GM12874 (cell line): Measurements from ENCODE around the gene RNF157.

ENCODE experiments used
- TF ChIP-seq, protein P1 (sequence below): IDR thresholded peaks from 2 replicates; pipeline ENCODE4 v1.5.1; 2011; ENCODE audit warnings: low read depth, mild to moderate bottlenecking, control low read depth, low read length, moderate library complexity; ENCODE audit not compliant: insufficient read depth

The RNF157 gene

DNA sequence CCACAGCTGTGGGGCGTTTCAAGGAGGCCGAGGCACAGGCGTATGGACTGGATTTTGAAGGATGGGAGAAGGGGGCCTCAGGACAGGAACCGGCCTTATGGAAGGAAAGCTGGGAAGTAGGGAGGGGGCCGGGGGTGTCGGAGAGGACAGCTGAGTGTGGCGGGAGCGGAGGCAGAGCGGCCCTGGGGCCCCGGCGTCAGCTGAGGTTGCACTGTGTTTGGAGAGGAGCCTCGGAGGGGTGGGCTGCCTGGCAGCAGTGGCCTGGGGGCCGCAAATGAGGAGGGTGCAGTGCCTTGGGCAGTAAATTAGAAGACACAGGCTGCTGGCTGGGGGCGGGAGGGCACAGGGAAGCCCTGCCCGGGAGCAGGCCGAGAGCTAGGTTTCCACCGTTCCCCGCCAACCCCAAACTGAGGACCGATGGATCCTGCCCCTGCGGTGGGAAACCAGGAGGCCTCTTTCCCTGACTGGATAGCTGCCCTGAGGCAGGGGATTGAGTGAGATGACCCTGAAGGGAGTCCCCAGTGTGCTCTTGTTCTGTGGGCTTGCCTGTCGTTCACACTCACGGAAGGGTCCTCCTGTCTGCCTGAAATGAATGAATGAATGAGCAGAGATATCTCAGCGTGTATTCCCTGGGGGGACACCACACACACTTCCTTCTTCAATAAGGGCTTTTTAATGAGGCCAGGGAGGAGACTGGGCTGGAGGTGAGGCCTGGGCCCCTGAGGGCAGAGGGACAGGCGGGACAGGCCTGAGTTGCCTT, 117.7 kb downstream of the RNF157 start:
- TF ChIP-seq, protein P1, sequence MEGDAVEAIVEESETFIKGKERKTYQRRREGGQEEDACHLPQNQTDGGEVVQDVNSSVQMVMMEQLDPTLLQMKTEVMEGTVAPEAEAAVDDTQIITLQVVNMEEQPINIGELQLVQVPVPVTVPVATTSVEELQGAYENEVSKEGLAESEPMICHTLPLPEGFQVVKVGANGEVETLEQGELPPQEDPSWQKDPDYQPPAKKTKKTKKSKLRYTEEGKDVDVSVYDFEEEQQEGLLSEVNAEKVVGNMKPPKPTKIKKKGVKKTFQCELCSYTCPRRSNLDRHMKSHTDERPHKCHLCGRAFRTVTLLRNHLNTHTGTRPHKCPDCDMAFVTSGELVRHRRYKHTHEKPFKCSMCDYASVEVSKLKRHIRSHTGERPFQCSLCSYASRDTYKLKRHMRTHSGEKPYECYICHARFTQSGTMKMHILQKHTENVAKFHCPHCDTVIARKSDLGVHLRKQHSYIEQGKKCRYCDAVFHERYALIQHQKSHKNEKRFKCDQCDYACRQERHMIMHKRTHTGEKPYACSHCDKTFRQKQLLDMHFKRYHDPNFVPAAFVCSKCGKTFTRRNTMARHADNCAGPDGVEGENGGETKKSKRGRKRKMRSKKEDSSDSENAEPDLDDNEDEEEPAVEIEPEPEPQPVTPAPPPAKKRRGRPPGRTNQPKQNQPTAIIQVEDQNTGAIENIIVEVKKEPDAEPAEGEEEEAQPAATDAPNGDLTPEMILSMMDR, result no peak

DNA sequence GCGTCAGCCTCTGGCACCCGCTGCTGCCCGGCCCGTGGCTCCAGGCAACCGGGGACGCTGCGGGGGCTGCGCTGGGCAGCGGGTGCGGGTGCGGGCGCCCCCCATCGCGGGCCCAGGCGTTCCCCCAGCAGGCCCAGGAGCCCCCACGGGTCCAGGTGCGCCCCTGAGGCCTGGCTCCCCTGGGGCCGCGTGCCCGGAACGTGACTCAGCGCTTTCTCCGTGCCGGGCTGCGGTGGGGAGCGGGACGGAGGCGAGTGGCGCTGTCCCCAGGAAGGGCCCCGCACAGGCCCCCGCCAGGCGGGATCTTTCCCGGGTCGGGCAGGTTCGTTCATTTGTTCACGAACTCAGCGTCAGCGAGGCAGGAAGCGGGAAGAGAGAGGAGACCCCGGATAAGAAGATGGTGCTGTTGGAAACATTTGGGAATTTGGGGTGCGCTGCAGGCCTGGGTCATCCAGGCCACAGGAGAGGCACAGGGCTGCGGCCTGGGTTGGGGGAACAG, 118.3 kb downstream of the RNF157 start:
- TF ChIP-seq, protein P1, result no peak

DNA sequence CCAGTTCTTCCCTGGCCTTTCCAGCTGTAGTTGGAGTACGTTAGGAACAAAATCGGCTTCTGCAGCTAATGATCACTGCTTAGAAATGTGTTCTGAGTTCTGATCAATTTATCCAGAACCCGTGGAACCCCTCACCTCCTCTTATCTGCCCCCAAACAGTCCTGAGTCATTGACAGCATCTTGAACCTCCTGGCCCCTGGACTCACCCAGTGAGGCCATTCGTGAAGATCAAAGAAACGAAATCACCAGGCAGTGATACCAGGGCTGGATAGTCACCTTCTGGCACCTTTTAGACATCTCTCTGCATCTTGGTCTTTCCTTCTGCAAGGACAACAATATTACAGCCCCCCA, 119.7 kb downstream of the RNF157 start:
- TF ChIP-seq, protein P1, result no peak

DNA sequence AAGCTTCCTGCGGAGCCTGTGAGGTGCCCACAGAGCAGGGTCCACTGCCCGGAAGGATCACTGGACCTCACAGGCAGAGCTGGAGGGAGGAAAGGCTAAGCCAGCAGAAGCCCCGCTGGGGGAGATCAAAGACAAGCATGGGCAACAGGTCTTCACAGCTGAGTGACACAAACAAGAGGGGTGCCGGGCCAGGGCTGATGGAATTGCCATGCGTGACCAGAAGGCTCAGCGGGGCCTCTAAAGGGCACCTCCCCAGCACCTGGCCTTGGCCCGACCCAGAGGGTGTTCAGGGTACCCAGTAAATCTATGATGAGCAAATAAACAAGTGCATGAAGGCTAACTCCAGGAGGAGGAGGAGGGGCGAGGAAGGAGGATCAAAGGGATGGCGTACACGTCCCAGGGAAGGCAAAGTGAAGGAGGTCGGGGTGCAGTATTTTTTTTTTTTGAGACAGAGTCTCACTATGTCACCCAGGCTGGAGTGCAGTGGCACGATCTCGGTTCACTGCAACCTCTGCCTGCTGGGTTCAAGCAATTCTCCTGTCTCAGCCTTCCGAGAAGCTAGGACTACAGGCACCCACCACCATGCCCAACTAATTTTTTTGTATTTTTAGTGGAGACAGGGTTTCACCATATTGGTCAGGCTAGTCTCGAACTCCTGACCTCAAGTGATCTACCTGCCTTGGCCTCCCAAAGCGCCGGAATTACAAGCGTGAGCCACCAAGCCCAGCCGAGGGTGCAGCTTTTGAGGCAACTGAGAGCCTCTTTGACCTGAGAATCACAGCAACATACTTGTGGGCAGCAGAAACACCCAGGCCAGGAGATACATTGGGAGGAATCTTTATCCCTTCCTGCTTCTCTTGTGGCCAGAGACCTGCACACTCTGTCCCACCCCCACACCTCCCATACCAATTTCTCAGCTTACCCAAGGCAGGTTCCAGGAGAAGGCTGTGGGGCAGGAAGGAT, 120.6 kb downstream of the RNF157 start:
- TF ChIP-seq, protein P1, result no peak

DNA sequence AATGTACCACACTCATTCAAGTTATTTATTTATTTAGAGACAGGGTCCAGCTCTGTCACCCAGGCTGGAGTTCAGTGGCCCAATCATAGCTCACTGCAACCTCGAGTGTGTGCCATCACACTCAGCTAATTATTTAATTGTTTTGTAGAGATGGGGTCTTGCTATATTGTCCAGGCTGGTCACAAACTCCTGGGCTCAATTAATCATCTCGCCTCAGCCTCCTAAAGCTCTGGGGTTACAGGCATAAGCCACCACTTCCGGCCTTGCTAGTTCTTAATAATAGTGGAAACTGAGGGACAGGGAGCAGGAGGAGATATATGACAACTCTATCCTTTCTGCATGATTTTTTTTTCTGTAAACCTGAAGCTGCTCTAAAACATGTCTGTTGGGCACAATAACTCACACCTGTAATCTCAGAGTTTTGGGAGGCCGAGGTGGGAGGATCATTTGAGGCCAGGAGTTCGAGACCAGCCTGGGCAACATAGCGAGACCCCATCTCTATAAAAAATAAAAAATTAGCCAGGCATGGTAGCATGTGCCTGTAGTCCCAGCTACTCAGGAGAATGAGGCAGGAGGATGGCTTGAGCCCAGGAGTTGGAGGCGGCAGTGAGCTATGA, 125.0 kb downstream of the RNF157 start:
- TF ChIP-seq, protein P1, result no peak

DNA sequence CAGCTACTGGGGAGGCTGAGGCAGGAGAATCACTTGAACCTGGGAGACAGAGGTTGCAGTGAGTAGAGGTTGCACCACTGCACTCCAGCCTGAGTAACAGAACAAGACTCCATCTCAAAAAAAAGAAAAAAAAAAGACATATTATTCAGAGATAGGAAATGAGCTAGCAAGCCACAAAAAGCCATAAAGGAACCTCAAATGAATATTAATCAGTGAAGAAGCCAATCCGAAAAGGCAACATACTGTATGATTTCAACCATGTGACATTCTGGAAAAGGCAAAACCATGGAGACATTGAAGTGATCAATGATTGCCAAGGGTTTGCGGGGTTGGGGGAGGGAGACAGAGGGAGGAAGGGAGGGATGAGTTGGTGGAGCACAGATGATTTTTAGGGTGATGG, 128.3 kb downstream of the RNF157 start:
- TF ChIP-seq, protein P1, result no peak

DNA sequence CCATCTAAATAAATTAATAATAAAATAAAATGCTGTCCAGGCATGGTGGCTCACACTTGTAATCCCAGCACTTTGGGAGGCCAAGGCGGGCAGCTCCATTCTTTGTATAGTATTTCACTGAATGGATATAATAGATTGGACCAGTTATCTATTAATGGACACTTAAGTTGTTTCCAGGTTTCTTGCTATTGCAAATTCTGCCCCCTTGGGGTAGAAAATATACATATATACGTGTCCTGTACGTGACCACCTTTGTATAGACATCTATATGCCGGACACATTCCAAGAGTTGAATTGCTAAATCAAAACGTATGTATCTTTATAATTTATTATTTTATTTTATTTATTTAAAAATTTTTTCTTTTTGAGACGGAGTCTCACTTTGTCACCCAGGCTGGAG, 132.8 kb downstream of the RNF157 start:
- TF ChIP-seq, protein P1, result no peak
